Breast epithelium (tissue), 3 donors: Measurements from ENCODE around the gene CMPK2.

Source experiments
- POLR2AphosphoS5 ChIP-seq, 3 donors: sonication (generic); formaldehyde crosslinking; IDR thresholded peaks; one replicate each; pipeline ENCODE4 v1.6.1; 2017; ENCODE audit warnings: antibody characterized with exemption in 3 of 3
- TF ChIP-seq, protein P1 (sequence below), 3 donors: fragments of 450-650 bp; IDR thresholded peaks; one replicate each; pipeline ENCODE4 v1.5.1; 2016 to 2017; ENCODE audit warnings: antibody characterized with exemption in 3 of 3, mild to moderate bottlenecking in 3 of 3, moderate library complexity in 3 of 3

DNA sequence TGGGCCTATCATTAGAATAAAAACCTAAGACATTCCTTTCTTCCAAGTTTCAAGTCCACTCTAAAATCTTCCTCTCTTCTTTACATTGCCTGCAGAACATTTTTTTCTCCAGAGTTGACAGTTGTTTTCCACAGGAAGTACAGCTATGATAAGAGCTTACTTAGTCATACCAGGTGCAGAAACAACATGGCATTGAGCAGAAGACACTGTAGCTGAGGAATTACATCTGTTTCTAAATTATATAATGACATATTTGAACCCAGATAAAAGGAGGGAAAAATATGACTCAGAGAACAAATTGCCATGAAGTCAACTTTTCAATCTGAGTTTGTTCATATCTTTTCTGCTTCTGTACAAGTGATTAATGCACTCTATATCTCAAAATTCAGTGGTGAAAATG, 30.2 kb downstream of the CMPK2 start:
- TF ChIP-seq, protein P1, sequence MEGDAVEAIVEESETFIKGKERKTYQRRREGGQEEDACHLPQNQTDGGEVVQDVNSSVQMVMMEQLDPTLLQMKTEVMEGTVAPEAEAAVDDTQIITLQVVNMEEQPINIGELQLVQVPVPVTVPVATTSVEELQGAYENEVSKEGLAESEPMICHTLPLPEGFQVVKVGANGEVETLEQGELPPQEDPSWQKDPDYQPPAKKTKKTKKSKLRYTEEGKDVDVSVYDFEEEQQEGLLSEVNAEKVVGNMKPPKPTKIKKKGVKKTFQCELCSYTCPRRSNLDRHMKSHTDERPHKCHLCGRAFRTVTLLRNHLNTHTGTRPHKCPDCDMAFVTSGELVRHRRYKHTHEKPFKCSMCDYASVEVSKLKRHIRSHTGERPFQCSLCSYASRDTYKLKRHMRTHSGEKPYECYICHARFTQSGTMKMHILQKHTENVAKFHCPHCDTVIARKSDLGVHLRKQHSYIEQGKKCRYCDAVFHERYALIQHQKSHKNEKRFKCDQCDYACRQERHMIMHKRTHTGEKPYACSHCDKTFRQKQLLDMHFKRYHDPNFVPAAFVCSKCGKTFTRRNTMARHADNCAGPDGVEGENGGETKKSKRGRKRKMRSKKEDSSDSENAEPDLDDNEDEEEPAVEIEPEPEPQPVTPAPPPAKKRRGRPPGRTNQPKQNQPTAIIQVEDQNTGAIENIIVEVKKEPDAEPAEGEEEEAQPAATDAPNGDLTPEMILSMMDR (IDR thresholded peaks at IDR 0.05): no peak
- no peak for TF ChIP-seq POLR2AphosphoS5 (IDR thresholded peaks at IDR 0.05)
